Psoas muscle (tissue), 8 donors: ENCODE measurements around the gene BTBD19. TPM values are rescaled to one million over a fixed set of nuclear protein-coding genes. Genes with fewer than 3 reads are reported as not detected.

Source experiments
- ATAC-seq, 4 donors: fragments of 200-7000 bp; cut with Tn5 transposase; one replicate each; pipeline ENCODE4 v1.9.1; 2020; ENCODE audit warnings: moderate library complexity in 3 of 4, mild to moderate bottlenecking in 2 of 4
- DNase-seq, 2 donors: peaks; one replicate each; pipeline ENCODE4 v3.0.0-alpha.2; 2020
- H3K27ac ChIP-seq: fragments of 200-600 bp; one replicate; pipeline ENCODE4 v1.8.0; 2022
- H3K27me3 ChIP-seq, 3 donors: fragments of 200-600 bp in 1 of 3; one replicate each; pipeline versions ENCODE4 v1.6.1 to v1.8.0; 2013 to 2022; ENCODE audit warnings: low read length in 2 of 3, mild to moderate bottlenecking in 2 of 3, moderate library complexity in 1 of 3; ENCODE audit not compliant: insufficient read depth in 3 of 3
- H3K36me3 ChIP-seq, 2 donors: fragments of 200-600 bp in 1 of 2; one replicate each; pipeline versions ENCODE4 v1.6.1 to v1.8.0; 2013 to 2022; ENCODE audit warnings: low read depth in 1 of 2, mild to moderate bottlenecking in 1 of 2, moderate library complexity in 1 of 2; ENCODE audit not compliant: insufficient read depth in 1 of 2
- H3K4me1 ChIP-seq: fragments of 200-600 bp; one replicate; pipeline ENCODE4 v1.8.0; 2022
- H3K4me3 ChIP-seq: fragments of 200-600 bp; one replicate; pipeline ENCODE4 v1.8.0; 2022; ENCODE audit warnings: mild to moderate bottlenecking
- H3K9me3 ChIP-seq: fragments of 200-600 bp; one replicate; pipeline ENCODE4 v1.8.0; 2022
- WGBS, 3 donors: extraction: QIAGEN DNeasy Blood & Tissue Kit; methylation state at CpG; one replicate each; pipeline versions ENCODE4 v1.1.6 to v1.1.7; 2013; 5-methylcytosine and 5-hydroxymethylcytosine counted together
- intact Hi-C, 2 donors: fragments of 100-400 bp; cut with DNase I; formaldehyde crosslinking; loops; one replicate each; pipeline versions ENCODE4 v1.11.0 to v1.14.2; 2022
- polyA plus RNA-seq, 3 donors: library from polyadenylated mRNA; stranded (reverse); fragments of 200-250 nt; gene quantifications; one replicate each; pipeline ENCODE4 v1.2.3, GENCODE V29; 2013
- total RNA-seq, 4 donors: library from RNA; stranded (reverse); fragmentation: NEBNext Ultra II Directional in 2 of 4; extraction: Animal tissue kit (Norgen Biotek cat#: 25700) in 2 of 4; gene quantifications; one replicate each; pipeline versions ENCODE4 v1.2.1 to v1.2.4, GENCODE V29; 2021 to 2023
- TF ChIP-seq, protein P1 (sequence below): fragments of 200-600 bp; IDR thresholded peaks from one replicate; pipeline ENCODE4 v1.8.0; 2022; ENCODE audit warnings: antibody characterized with exemption
- donor health status: healthy with polysubstance abuse.
- donor health status: DM: no; HTN: no; CAD: no; lungs with moderate emphysema.
- donor health status: Bipolar disorder and iron deficiency.
- donor health status: healthy.
- donor health status: DM: yes; HTN: yes; CAD: no.
- donor health status: DM: no; HTN: no; CAD: no.
- donor health status: DM: no; HTN: no; CAD: no.
- donor health status: DM: yes; HTN: yes; CAD: no.

Gene BTBD19
- total and polyA plus RNA-seq, 7 donors = 0.35 to 1.8 (median 1.2) TPM

DNA sequence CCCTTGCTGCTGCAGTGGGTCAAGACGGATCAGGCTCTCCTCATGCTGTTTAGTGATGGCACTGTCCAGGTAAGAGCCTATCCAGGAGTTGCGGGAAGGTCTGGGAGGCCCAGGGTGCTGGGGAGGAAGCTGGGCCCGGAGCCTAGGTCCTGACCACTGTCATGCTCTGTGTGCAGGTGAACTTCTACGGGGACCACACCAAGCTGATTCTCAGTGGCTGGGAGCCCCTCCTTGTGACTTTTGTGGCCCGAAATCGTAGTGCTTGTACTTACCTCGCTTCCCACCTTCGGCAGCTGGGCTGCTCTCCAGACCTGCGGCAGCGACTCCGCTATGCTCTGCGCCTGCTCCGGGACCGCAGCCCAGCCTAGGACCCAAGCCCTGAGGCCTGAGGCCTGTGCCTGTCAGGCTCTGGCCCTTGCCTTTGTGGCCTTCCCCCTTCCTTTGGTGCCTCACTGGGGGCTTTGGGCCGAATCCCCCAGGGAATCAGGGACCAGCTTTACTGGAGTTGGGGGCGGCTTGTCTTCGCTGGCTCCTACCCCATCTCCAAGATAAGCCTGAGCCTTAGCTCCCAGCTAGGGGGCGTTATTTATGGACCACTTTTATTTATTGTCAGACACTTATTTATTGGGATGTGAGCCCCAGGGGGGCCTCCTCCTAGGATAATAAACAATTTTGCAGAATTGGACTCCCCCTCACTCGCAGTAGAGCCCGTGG, 2.9 kb upstream of the BTBD19 start:
- Histone ChIP-seq H3K27ac (peak overlapping the region; percentile 94), H3K9me3 (no peaks in the 10 kb centered on the region), H3K27me3 (no peaks in the 10 kb centered on the region), H3K36me3 (peaks cover 0 to 39% of the 10 kb centered on the region in 2 donors), H3K4me1 (peaks cover 35% of the 10 kb centered on the region), H3K4me3 (no peak overlapping the region)
- ATAC-seq (no peak), DNase-seq (peak in 1 of 2 donors; percentile 38)
- intact Hi-C loops = no loop called here
- WGBS, 3 donors = 92 to 96% (median 94%) methylated on average over 19 to 20 of the region's 20 CpGs
- TF ChIP-seq, protein P1, sequence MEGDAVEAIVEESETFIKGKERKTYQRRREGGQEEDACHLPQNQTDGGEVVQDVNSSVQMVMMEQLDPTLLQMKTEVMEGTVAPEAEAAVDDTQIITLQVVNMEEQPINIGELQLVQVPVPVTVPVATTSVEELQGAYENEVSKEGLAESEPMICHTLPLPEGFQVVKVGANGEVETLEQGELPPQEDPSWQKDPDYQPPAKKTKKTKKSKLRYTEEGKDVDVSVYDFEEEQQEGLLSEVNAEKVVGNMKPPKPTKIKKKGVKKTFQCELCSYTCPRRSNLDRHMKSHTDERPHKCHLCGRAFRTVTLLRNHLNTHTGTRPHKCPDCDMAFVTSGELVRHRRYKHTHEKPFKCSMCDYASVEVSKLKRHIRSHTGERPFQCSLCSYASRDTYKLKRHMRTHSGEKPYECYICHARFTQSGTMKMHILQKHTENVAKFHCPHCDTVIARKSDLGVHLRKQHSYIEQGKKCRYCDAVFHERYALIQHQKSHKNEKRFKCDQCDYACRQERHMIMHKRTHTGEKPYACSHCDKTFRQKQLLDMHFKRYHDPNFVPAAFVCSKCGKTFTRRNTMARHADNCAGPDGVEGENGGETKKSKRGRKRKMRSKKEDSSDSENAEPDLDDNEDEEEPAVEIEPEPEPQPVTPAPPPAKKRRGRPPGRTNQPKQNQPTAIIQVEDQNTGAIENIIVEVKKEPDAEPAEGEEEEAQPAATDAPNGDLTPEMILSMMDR = no peak

DNA sequence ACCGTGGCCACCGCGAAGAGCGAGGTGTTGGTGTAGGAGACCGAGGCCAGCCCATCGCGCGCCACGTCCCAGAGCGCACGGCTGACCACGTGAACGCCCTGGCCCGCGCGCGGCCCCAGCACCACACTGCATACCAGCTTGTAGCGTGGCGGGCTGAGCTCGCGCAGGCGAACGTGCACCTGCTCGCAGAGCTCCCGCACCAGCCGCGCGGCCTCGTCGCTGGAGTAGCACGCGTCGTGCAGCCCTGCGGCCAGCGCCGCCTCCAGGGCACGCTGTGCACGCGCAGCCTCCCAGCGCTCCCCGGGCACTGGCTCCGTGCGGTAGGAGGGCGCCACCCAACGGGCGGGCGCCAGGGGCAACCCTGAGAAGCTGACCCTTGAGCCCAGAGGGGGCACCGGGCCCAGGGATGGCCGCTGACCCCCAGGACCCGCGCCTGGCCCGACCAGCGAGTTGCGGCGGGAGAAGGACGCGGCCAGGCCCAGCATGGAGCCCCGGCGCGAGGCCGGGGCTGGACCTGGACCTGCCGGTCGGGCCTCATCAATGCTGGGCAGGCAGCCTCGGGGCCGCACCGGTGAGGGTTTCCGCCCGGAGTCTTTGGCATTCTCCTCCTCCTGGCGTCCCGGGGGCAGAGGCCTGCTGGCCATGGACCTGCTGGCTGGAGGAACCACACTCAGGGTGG, 2.2 kb upstream of the BTBD19 start:
- Histone ChIP-seq H3K9me3 (no peaks in the 10 kb centered on the region), H3K4me1 (peaks cover 35% of the 10 kb centered on the region), H3K27me3 (no peaks in the 10 kb centered on the region), H3K36me3 (peaks cover 0 to 39% of the 10 kb centered on the region in 2 donors), H3K4me3 (no peak overlapping the region), H3K27ac (peak overlapping the region; percentile 94)
- TF ChIP-seq, protein P1 = no peak
- peak in 1 of 2 donors; percentile 62 for DNase-seq
- ATAC-seq = no peak
- WGBS, 3 donors = 84 to 91% (median 91%) methylated on average over 58 to 70 of the region's 70 CpGs
- intact Hi-C loops = no loop called here

DNA sequence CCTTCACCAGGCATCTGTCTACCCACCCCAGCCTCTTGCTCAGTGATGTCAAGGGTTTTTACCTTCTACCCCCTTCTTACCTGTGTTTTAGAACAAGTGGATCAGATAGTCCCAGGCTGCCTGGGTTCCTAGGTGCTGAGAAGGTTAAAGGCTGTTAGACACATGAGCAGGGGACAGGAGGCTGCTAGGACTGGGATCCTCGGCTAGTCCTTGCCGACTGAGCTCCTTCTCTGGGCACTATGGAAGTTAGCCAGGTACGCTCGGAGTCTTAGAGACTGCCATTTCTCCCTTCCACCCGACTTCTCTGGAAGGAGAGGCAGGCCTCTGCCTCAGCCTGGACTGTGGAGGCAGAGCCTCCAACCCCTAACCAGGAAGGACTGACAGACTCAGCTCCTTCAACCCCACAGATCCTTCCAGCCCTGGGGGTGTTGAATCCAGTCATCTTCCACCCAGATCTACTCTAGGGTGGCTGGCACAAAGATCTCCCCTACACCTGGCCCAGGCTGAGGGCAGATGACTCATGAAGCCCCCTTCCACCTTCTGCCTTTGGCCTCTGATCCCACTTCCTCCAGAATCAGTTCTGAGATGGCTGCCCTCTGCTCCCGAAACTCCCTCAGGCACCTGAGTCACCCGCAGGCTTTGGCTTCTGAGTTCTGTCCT, 1.5 kb upstream of the BTBD19 start, which contains the start of gene DYNLT4:
Gene DYNLT4 (minus strand): TSS at position 648 of the 660 bp plus-strand sequence. CDS start 683 bp downstream, outside the sequence.
- Histone ChIP-seq H3K27ac (peak within 1 kb of the TSS; percentile 94), H3K36me3 (peaks cover 0 to 39% of the 10 kb centered on the region in 2 donors), H3K4me1 (peaks cover 35% of the 10 kb centered on the region), H3K4me3 (peak within 1 kb of the TSS; percentile 51), H3K27me3 (no peaks in the 10 kb centered on the region), H3K9me3 (no peaks in the 10 kb centered on the region)
- ATAC-seq (peak in 1 of 4 donors; percentile 1), DNase-seq (peak in 1 of 2 donors; percentile 49)
- TF ChIP-seq, protein P1 = no peak
- intact Hi-C loops = no loop called here
- WGBS, 3 donors = 25 to 40% (median 25%) methylated on average over 7 of the region's 7 CpGs

DNA sequence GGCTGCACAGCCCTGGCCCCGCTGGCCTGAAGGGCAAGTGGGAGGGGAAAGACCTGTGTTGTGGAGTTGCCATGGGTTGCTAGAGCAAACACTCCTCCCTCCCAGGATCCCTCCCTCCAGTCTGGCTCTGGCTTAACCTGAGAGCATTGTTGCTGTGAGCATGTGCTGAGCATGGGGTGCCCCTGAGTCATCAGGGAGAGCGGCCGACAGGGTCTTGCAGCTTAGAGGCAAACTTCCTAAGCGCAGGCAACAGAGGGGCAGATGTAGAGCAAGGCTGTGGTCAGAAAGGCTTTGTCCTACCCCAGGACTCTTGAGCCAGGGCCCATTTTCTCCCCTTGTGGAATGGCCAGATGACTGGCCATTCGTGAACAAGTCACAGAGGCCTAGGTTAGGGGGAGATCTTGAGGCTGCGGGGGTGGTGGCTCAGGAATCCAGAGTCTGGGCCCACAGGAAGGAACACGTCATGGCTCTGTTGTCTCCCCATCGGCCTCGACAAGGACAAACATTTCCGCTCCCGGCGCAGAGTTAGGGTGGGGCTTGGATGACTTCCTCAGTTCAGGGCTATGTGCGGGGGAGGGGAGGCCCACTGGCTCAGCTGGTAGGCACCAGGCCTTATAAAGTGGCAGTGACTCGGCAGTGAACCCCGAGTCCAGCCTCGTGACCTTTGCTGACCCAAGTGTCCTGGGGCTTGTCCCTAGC, 810 bp upstream of the BTBD19 start:
- Histone ChIP-seq H3K4me3 (peak overlapping the region; percentile 51), H3K36me3 (peaks cover 0 to 38% of the 10 kb centered on the region in 2 donors), H3K9me3 (no peaks in the 10 kb centered on the region), H3K27me3 (no peaks in the 10 kb centered on the region), H3K4me1 (peaks cover 32% of the 10 kb centered on the region), H3K27ac (peak overlapping the region; percentile 94)
- TF ChIP-seq, protein P1 = no peak
- peak; percentile 72 to 86 (median 82) for ATAC-seq
- intact Hi-C loops = no loop called here
- 10 to 16% (median 12%) methylated on average over 16 of the region's 16 CpGs for WGBS, 3 donors
- DNase-seq = peak; percentile 96 to 97
